ENCODE measurements around the gene CAST.

Gene CAST

DNA sequence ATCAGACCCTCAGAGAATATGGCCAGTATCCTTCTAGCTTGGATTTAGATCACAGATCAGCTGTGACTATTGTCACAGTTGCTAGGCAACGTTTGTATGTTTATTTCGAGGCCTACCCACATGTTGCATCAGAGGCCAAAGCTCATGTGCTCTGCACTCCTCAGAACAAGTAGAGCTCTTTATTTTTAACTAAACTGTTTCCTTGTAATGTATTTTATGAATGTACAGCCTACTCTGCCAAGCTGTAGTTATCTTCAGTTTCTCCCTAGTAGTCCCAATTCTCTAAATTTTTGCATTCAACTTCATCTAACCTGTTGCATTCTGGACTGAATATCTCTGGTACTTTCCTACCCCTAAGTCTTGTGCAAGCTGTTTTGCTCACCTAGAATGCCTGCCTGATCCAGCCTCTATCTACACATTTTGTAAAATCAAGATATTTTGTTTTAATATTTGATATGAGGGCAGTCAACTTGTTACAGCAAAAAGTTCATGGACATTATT is 52.8 kb downstream of the CAST start:
- ATAC-seq (replicated peaks) (peak; percentile 83), DNase-seq (peak; percentile 33 to 45 (median 40))
- H3K36me3 Mint-ChIP-seq (ENCODE audit: insufficient read depth), result peaks cover 18% of the 10 kb centered on the region
- H3K9me3 Mint-ChIP-seq, result no peaks in the 10 kb centered on the region
- peaks cover 46 to 71% of the 10 kb centered on the region in 2 donors for H3K4me1 Mint-ChIP-seq (ENCODE audit: low read depth in 2 of 2)
- peak overlapping the region; percentile 96 to 98 for H3K27ac Mint-ChIP-seq
- H3K4me3 Mint-ChIP-seq, result peak overlapping the region; percentile 22 to 23
- H3K27me3 Mint-ChIP-seq, result no peaks in the 10 kb centered on the region

DNA sequence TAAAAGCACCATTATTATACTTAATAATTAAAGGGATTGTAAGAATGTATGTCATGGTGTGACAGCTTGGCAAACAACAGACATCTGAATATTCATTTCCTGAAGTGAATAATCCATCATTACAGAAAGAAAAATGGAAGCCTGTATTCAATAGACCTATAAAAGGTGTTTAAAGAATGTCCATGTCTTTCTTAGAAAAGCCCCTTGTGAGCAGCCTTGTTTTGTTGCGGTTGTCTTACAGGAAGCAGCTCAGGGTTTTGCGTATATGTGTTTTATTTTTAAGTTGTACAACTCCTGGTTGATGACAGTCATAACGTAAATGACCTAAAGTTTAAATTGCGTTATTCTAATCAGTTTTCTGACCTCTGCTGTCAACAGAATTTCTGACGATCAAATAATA is 53.8 kb downstream of the CAST start:
- Mint-ChIP-seq H3K27me3 (no peaks in the 10 kb centered on the region), H3K4me1 (ENCODE audit: low read depth in 2 of 2) (peaks cover 44 to 66% of the 10 kb centered on the region in 2 donors), H3K27ac (peak overlapping the region; percentile 96 to 98), H3K36me3 (ENCODE audit: insufficient read depth) (peaks cover 18% of the 10 kb centered on the region), H3K4me3 (peak overlapping the region; percentile 22 to 37), H3K9me3 (no peaks in the 10 kb centered on the region)
- ATAC-seq (replicated peaks) (peak; percentile 71), DNase-seq (no peak)

GRCh38 chr5:96716716-96717115 is 54.5 kb downstream of the CAST start:
- Mint-ChIP-seq H3K4me3 (no peak overlapping the region), H3K4me1 (ENCODE audit: low read depth in 2 of 2) (peaks cover 48 to 64% of the 10 kb centered on the region in 2 donors), H3K9me3 (no peaks in the 10 kb centered on the region), H3K36me3 (ENCODE audit: insufficient read depth) (peaks cover 17% of the 10 kb centered on the region), H3K27me3 (no peaks in the 10 kb centered on the region), H3K27ac (peak overlapping the region; percentile 96 to 98)
- DNase-seq (no peak), ATAC-seq (replicated peaks) (no peak)

DNA sequence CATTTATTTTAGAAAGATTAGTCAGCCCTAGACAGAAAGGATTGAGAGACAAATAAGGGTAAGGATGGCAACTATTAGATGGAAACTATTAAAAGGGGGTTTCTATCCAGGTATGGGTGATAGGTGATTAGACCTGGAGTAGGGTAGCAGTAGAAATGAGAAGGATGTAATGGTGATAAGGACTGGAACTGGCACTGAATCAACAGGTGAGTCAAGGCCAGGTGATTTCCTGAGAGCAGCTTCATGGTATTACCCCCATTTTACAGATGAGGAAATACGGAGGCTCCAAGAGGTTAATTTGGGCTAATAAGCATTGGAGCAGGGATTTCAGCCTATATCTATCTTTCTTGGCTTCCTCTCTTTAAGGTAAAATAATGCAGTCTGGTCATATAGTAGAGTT is 55.7 kb downstream of the CAST start:
- DNase-seq (no peak), ATAC-seq (replicated peaks) (no peak)
- peaks cover 51 to 60% of the 10 kb centered on the region in 2 donors for H3K4me1 Mint-ChIP-seq (ENCODE audit: low read depth in 2 of 2)
- H3K9me3 Mint-ChIP-seq, result no peaks in the 10 kb centered on the region
- peak overlapping the region; percentile 96 to 98 for H3K27ac Mint-ChIP-seq
- peaks cover 12% of the 10 kb centered on the region for H3K36me3 Mint-ChIP-seq (ENCODE audit: insufficient read depth)
- H3K4me3 Mint-ChIP-seq, result no peak overlapping the region
- no peaks in the 10 kb centered on the region for H3K27me3 Mint-ChIP-seq

GRCh38 chr5:96718635-96719077 is 56.5 kb downstream of the CAST start:
- no peaks in the 10 kb centered on the region for H3K9me3 Mint-ChIP-seq
- H3K27me3 Mint-ChIP-seq, result no peaks in the 10 kb centered on the region
- no peak for DNase-seq
- no peak for ATAC-seq (replicated peaks)
- no peak overlapping the region for H3K4me3 Mint-ChIP-seq
- peak overlapping the region; percentile 96 to 98 for H3K27ac Mint-ChIP-seq
- peaks cover 14% of the 10 kb centered on the region for H3K36me3 Mint-ChIP-seq (ENCODE audit: insufficient read depth)
- H3K4me1 Mint-ChIP-seq (ENCODE audit: low read depth in 2 of 2), result peaks cover 48 to 61% of the 10 kb centered on the region in 2 donors

DNA sequence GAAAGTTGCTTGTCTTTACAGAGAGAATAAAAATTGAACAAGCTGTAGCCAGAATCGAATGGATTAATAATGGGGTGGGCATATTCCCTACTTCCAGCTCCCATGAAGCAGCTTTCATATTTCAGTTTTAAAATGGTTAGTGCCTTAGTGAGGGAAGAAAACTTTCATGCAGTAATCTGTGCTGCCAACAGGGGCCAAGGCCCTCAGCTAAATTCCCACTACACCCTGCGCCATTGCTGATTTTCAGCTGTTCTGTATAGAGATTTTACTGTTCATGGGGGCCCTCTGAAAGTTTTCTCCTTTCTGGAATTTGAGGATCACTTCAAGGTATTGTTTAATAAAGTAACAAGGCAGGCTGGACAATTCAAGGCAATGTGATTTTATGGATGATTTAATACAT is 58.2 kb downstream of the CAST start:
- Mint-ChIP-seq H3K4me3 (peak overlapping the region in 1 of 2 donors; percentile 31), H3K36me3 (ENCODE audit: insufficient read depth) (peaks cover 19% of the 10 kb centered on the region), H3K27me3 (no peaks in the 10 kb centered on the region), H3K27ac (peak overlapping the region; percentile 68 to 90), H3K9me3 (no peaks in the 10 kb centered on the region), H3K4me1 (ENCODE audit: low read depth in 2 of 2) (peaks cover 40 to 48% of the 10 kb centered on the region in 2 donors)
- no peak for DNase-seq
- ATAC-seq (replicated peaks), result no peak

- no peaks in the 10 kb centered on the region for H3K9me3 Mint-ChIP-seq
- no peaks in the 10 kb centered on the region for H3K27me3 Mint-ChIP-seq
- peak overlapping the region; percentile 68 to 90 for H3K27ac Mint-ChIP-seq
- peaks cover 27% of the 10 kb centered on the region for H3K36me3 Mint-ChIP-seq (ENCODE audit: insufficient read depth)
- no peak for DNase-seq
- ATAC-seq (replicated peaks), result no peak
- H3K4me1 Mint-ChIP-seq (ENCODE audit: low read depth in 2 of 2), result peaks cover 35 to 49% of the 10 kb centered on the region in 2 donors
- peak overlapping the region in 1 of 2 donors; percentile 31 for H3K4me3 Mint-ChIP-seq
Observed at GRCh38 chr5:96721351-96721977, 59.3 kb downstream of the CAST start.

- peaks cover 21 to 23% of the 10 kb centered on the region in 2 donors for H3K4me1 Mint-ChIP-seq (ENCODE audit: low read depth in 2 of 2)
- DNase-seq (no peak), ATAC-seq (replicated peaks) (no peak)
- no peak overlapping the region for H3K4me3 Mint-ChIP-seq
- no peaks in the 10 kb centered on the region for H3K9me3 Mint-ChIP-seq
- peak overlapping the region in 1 of 2 donors; percentile 31 for H3K27ac Mint-ChIP-seq
- no peaks in the 10 kb centered on the region for H3K27me3 Mint-ChIP-seq
- peaks cover 35% of the 10 kb centered on the region for H3K36me3 Mint-ChIP-seq (ENCODE audit: insufficient read depth)
Observed at GRCh38 chr5:96725257-96725656, 63.1 kb downstream of the CAST start.

- Mint-ChIP-seq H3K9me3 (no peaks in the 10 kb centered on the region), H3K27ac (peak overlapping the region in 1 of 2 donors; percentile 77), H3K36me3 (ENCODE audit: insufficient read depth) (peaks cover 40% of the 10 kb centered on the region), H3K4me3 (no peak overlapping the region), H3K4me1 (ENCODE audit: low read depth in 2 of 2) (peaks cover 13 to 15% of the 10 kb centered on the region in 2 donors), H3K27me3 (no peaks in the 10 kb centered on the region)
- no peak for DNase-seq
- ATAC-seq (replicated peaks), result no peak
Observed at GRCh38 chr5:96726802-96727201, 64.6 kb downstream of the CAST start.

DNA sequence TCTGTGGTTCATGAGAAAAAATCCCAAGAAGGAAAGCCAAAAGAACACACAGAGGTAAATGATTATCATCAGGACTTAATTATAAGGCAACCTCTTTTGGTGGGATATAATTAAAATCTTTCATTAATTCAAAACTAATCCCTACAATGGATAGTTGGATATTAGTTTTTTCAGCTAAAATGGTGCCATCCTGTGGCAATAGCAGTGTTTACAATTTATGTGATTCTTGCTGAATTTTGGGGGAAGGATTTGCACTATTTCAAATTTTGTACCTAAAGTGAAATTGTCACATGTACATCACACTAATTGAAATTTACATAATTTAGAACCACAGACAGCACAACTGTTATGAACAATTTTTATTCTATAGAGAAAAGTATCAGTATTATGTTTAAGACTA is 67.0 kb downstream of the CAST start:
- peaks cover 33% of the 10 kb centered on the region for H3K36me3 Mint-ChIP-seq (ENCODE audit: insufficient read depth)
- H3K27ac Mint-ChIP-seq, result peak overlapping the region in 1 of 2 donors; percentile 84
- H3K4me3 Mint-ChIP-seq, result no peak overlapping the region
- H3K4me1 Mint-ChIP-seq (ENCODE audit: low read depth in 2 of 2), result peaks cover 7 to 8% of the 10 kb centered on the region in 2 donors
- no peaks in the 10 kb centered on the region for H3K27me3 Mint-ChIP-seq
- H3K9me3 Mint-ChIP-seq, result no peaks in the 10 kb centered on the region
- DNase-seq (no peak), ATAC-seq (replicated peaks) (no peak)

DNA sequence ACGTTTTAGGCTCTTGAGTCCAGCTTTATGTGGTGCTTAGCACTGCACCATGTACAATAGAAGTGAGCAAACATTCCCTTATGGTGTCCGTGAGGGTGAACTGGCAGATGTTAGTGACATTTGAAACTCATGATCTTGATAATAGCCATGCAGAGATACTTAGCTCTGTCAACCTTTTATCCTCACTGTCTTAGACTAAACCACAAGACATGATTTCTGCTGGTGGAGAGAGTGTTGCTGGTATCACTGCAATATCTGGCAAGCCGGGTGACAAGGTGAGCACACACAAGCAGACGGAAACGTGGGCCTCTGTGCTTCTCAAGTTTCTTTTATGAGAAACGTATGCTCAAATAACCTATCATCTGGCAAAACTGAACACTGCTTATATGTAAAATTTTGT is 68.4 kb downstream of the CAST start:
- Mint-ChIP-seq H3K27me3 (no peaks in the 10 kb centered on the region), H3K36me3 (ENCODE audit: insufficient read depth) (peaks cover 29% of the 10 kb centered on the region), H3K4me1 (ENCODE audit: low read depth in 2 of 2) (peaks cover 12 to 20% of the 10 kb centered on the region in 2 donors), H3K9me3 (no peaks in the 10 kb centered on the region), H3K27ac (no peak overlapping the region), H3K4me3 (no peak overlapping the region)
- DNase-seq (no peak), ATAC-seq (replicated peaks) (no peak)

DNA sequence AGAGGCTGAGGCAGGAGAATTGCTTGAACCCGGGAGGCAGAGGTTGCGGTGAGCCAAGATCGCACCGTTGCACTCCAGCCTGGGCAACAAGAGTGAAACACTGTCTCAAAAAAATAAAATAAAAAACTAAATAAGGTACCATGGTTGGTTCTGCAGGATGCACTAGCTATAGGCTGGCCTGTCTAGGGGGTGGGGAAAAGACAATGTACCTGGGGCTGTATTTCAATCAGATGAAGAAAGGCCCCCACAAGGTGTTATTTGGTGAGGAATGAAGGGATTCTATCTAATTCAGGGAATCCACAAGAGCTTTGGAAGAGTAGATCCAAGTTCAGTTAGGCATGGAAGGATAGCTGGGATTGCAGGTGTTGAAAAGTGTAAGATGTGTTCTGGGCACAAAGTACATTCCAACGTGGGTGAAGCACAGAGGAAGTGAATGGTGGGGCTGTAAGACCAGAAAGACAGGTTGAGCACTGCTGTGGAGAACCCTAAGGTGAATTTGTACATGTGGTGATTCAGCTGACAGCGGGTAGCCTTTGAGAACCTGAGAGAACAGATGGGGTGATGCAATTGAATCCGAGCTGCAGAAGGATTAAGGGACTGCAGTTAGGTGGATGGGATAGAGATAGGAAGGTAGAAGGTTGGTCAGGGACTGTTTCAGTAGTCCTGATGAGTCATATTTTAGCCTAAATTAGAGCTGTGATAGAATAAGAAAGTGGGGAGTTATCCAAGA is 71.8 kb downstream of the CAST start:
- H3K27ac Mint-ChIP-seq, result peak overlapping the region; percentile 66
- H3K4me1 Mint-ChIP-seq (ENCODE audit: low read depth in 2 of 2), result peaks cover 10 to 14% of the 10 kb centered on the region in 2 donors
- ATAC-seq (replicated peaks) (no peak), DNase-seq (no peak)
- no peaks in the 10 kb centered on the region for H3K27me3 Mint-ChIP-seq
- no peaks in the 10 kb centered on the region for H3K9me3 Mint-ChIP-seq
- H3K36me3 Mint-ChIP-seq (ENCODE audit: insufficient read depth), result peaks cover 41% of the 10 kb centered on the region
- H3K4me3 Mint-ChIP-seq, result no peak overlapping the region

GRCh38 chr5:96734871-96735325 is 72.7 kb downstream of the CAST start:
- Mint-ChIP-seq H3K27ac (peak overlapping the region; percentile 66), H3K4me3 (no peak overlapping the region), H3K27me3 (no peaks in the 10 kb centered on the region), H3K4me1 (ENCODE audit: low read depth in 2 of 2) (peaks cover 10 to 14% of the 10 kb centered on the region in 2 donors), H3K9me3 (no peaks in the 10 kb centered on the region), H3K36me3 (ENCODE audit: insufficient read depth) (peaks cover 41% of the 10 kb centered on the region)
- ATAC-seq (replicated peaks), result no peak
- no peak for DNase-seq

GRCh38 chr5:96736937-96737336 is 74.8 kb downstream of the CAST start:
- Mint-ChIP-seq H3K4me1 (ENCODE audit: low read depth in 2 of 2) (peaks cover 10 to 14% of the 10 kb centered on the region in 2 donors), H3K9me3 (no peaks in the 10 kb centered on the region), H3K27ac (peak overlapping the region; percentile 33 to 45), H3K27me3 (no peaks in the 10 kb centered on the region), H3K36me3 (ENCODE audit: insufficient read depth) (peaks cover 56% of the 10 kb centered on the region), H3K4me3 (no peak overlapping the region)
- no peak for DNase-seq
- no peak for ATAC-seq (replicated peaks)

Measured in effector memory CD8-positive, alpha-beta T cell (primary cell).